Neural cell (in vitro differentiated cells): ENCODE data around the gene C9orf78.

Experiments used
- CTCF ChIP-seq: fragments of 450-650 bp; IDR thresholded peaks from 2 replicates; pipeline ENCODE4 v1.5.1; 2014; ENCODE audit warnings: antibody characterized with exemption, mild to moderate bottlenecking, moderate library complexity; ENCODE audit not compliant: poor library complexity, severe bottlenecking
- EP300 ChIP-seq: fragments of 450-650 bp; conservative IDR thresholded peaks from 2 replicates; pipeline ENCODE4 v1.6.1; 2014; ENCODE audit warnings: antibody characterized with exemption, mild to moderate bottlenecking, moderate library complexity; ENCODE audit not compliant: poor library complexity, severe bottlenecking
- EZH2 ChIP-seq: fragments of 200-600, 300-800 bp; shearing (Covaris generic), sonication (generic); IDR thresholded peaks from 2 replicates; pipeline ENCODE4 v1.6.1; 2014; ENCODE audit warnings: antibody characterized with exemption, low read length, borderline replicate concordance, mild to moderate bottlenecking; ENCODE audit not compliant: insufficient read depth, poor library complexity, severe bottlenecking
- POLR2AphosphoS5 ChIP-seq: IDR thresholded peaks from 2 replicates; pipeline ENCODE4 v1.6.1; 2012
- SMC3 ChIP-seq: fragments of 450-650 bp; conservative IDR thresholded peaks from 2 replicates; pipeline ENCODE4 v1.6.1; 2014; ENCODE audit warnings: antibody characterized with exemption, mild to moderate bottlenecking, moderate library complexity; ENCODE audit not compliant: poor library complexity
- TAF1 ChIP-seq: IDR thresholded peaks from 2 replicates; pipeline ENCODE4 v1.6.1; 2012; ENCODE audit warnings: low read depth

- TF ChIP-seq EP300 (no peak), EZH2 (no peak), SMC3 (no peak), CTCF (no peak), POLR2AphosphoS5 (no peak), TAF1 (no peak)
Measured at GRCh38 chr9:129828969-129829368, 6.1 kb downstream of the C9orf78 start.
